Measurements from ENCODE around the gene ST7. TPM values are rescaled to one million over a fixed set of nuclear protein-coding genes. Genes with fewer than 3 reads are reported as not detected.

The ST7 gene
- total and polyA plus RNA-seq, 7 donors: 5.3 to 37.7 (median 19.0) TPM

- intact Hi-C loops (cut with DNase I): no loop called here
- Histone ChIP-seq H3K4me1 (peaks cover 0 to 7% (median 3%) of the 10 kb centered on the region in 4 donors), H3K9me3 (no peaks in the 10 kb centered on the region), H3K27ac (no peak overlapping the region), H3K36me3 (no peaks in the 10 kb centered on the region), H3K4me3 (no peak overlapping the region), H3K27me3 (no peaks in the 10 kb centered on the region)
- no peak for DNase-seq
- TF ChIP-seq EP300 (IDR thresholded peaks at IDR 0.05) (no peak), POLR2AphosphoS5 (IDR thresholded peaks at IDR 0.05) (no peak)
Measured at GRCh38 chr7:117077658-117078057, 124.4 kb downstream of the ST7 start.

- Histone ChIP-seq H3K27ac (no peak overlapping the region), H3K9me3 (no peaks in the 10 kb centered on the region), H3K27me3 (no peaks in the 10 kb centered on the region), H3K36me3 (no peaks in the 10 kb centered on the region), H3K4me1 (peaks cover 0 to 8% (median 2%) of the 10 kb centered on the region in 4 donors), H3K4me3 (no peak overlapping the region)
- 64 to 80% methylated on average over 2 of the region's 2 CpGs for WGBS, 2 donors
- intact Hi-C loops (cut with DNase I): no loop called here
- no peak for DNase-seq
- TF ChIP-seq POLR2A (IDR thresholded peaks at IDR 0.05): no peak
- no peak for TF ChIP-seq CTCF (IDR thresholded peaks at IDR 0.05)
- TF ChIP-seq EP300 (IDR thresholded peaks at IDR 0.05): no peak
- TF ChIP-seq POLR2AphosphoS5 (IDR thresholded peaks at IDR 0.05): no peak
Measured at GRCh38 chr7:117082647-117083046, 129.3 kb downstream of the ST7 start.

- Histone ChIP-seq H3K9me3 (no peaks in the 10 kb centered on the region), H3K27ac (no peak overlapping the region), H3K4me3 (no peak overlapping the region), H3K27me3 (no peaks in the 10 kb centered on the region), H3K36me3 (no peaks in the 10 kb centered on the region), H3K4me1 (peaks cover 0 to 10% (median 2%) of the 10 kb centered on the region in 4 donors)
- TF ChIP-seq CTCF (IDR thresholded peaks at IDR 0.05): no peak
- no peak for TF ChIP-seq EP300 (IDR thresholded peaks at IDR 0.05)
- no peak for TF ChIP-seq POLR2AphosphoS5 (IDR thresholded peaks at IDR 0.05)
- no peak for TF ChIP-seq POLR2A (IDR thresholded peaks at IDR 0.05)
- intact Hi-C loops (cut with DNase I): no loop called here
- WGBS, 2 donors: 17 to 38% methylated on average over 2 of the region's 2 CpGs
- DNase-seq: no peak
Measured at GRCh38 chr7:117083648-117084047, 130.3 kb downstream of the ST7 start.

GRCh38 chr7:117084286-117084685, 131.0 kb downstream of the ST7 start:
- WGBS, 2 donors: 94 to 98% methylated on average over 1 of the region's 1 CpG
- no peaks in the 10 kb centered on the region for H3K36me3 ChIP-seq

GRCh38 chr7:117085275-117085674, 132.0 kb downstream of the ST7 start:
- Histone ChIP-seq H3K9me3 (no peaks in the 10 kb centered on the region), H3K4me1 (peaks cover 0 to 12% (median 2%) of the 10 kb centered on the region in 4 donors), H3K4me3 (no peak overlapping the region), H3K27me3 (no peaks in the 10 kb centered on the region), H3K27ac (no peak overlapping the region), H3K36me3 (no peaks in the 10 kb centered on the region)
- TF ChIP-seq EP300 (IDR thresholded peaks at IDR 0.05) (no peak), POLR2A (IDR thresholded peaks at IDR 0.05) (no peak), CTCF (IDR thresholded peaks at IDR 0.05) (no peak), POLR2AphosphoS5 (IDR thresholded peaks at IDR 0.05) (no peak)
- DNase-seq: no peak
- intact Hi-C loops (cut with DNase I): no loop called here
- 87 to 95% methylated on average over 3 of the region's 3 CpGs for WGBS, 2 donors

More at GRCh38 chr7:117084286-117084685, 131.0 kb downstream of the ST7 start:
- intact Hi-C loops (cut with DNase I): no loop called here
- Histone ChIP-seq H3K4me3 (no peak overlapping the region), H3K9me3 (no peaks in the 10 kb centered on the region), H3K4me1 (peaks cover 0 to 10% (median 2%) of the 10 kb centered on the region in 4 donors), H3K27ac (no peak overlapping the region), H3K27me3 (no peaks in the 10 kb centered on the region)
- DNase-seq: no peak
- TF ChIP-seq POLR2A (IDR thresholded peaks at IDR 0.05) (no peak), POLR2AphosphoS5 (IDR thresholded peaks at IDR 0.05) (no peak), CTCF (IDR thresholded peaks at IDR 0.05) (no peak), EP300 (IDR thresholded peaks at IDR 0.05) (no peak)

Measured in sigmoid colon (tissue), 7 donors.